Loucy (cell line): ENCODE results near the gene TASP1.

Source experiments
- H2AFZ ChIP-seq: fragments of 200-600 bp; sonication (generic); 2 replicates; pipeline ENCODE4 v1.6.0; 2016; ENCODE audit warnings: antibody characterized with exemption, mild to moderate bottlenecking, low read length, moderate library complexity
- H3F3A ChIP-seq: fragments of 200-600 bp; 2 replicates; pipeline ENCODE4 v1.6.0; 2016; ENCODE audit warnings: antibody characterized with exemption, low read depth, mild to moderate bottlenecking
- H3K27me3 ChIP-seq: fragments of 200-600 bp; sonication (generic); 2 replicates; pipeline ENCODE4 v1.6.1; 2014; ENCODE audit warnings: low read length, mild to moderate bottlenecking; ENCODE audit not compliant: insufficient read depth, poor library complexity, severe bottlenecking
- H3K36me3 ChIP-seq: fragments of 200-600 bp; sonication (generic); 2 replicates; pipeline ENCODE4 v1.6.1; 2016; ENCODE audit warnings: low read length; ENCODE audit not compliant: insufficient read depth
- H3K4me1 ChIP-seq: fragments of 200-600 bp; sonication (generic); 2 replicates; pipeline ENCODE4 v1.5.1; 2014; ENCODE audit warnings: low read length, mild to moderate bottlenecking; ENCODE audit not compliant: insufficient read depth, poor library complexity, severe bottlenecking
- H3K4me2 ChIP-seq: fragments of 200-600 bp; sonication (generic); 2 replicates; pipeline ENCODE4 v1.6.0; 2014; ENCODE audit warnings: antibody characterized with exemption, low read length, low read depth, mild to moderate bottlenecking; ENCODE audit not compliant: poor library complexity, severe bottlenecking
- H3K4me3 ChIP-seq: fragments of 200-600 bp; sonication (generic); 2 replicates; pipeline ENCODE4 v1.5.1; 2014; ENCODE audit warnings: low read length, mild to moderate bottlenecking, mixed read lengths; ENCODE audit not compliant: poor library complexity, severe bottlenecking
- H3K79me2 ChIP-seq: fragments of 200-600 bp; sonication (generic); 2 replicates; pipeline ENCODE4 v1.6.1; 2014; ENCODE audit warnings: low read length; ENCODE audit not compliant: insufficient read depth
- H3K9ac ChIP-seq: fragments of 200-600 bp; sonication (generic); 2 replicates; pipeline ENCODE4 v1.6.0; 2014; ENCODE audit warnings: mild to moderate bottlenecking, low read depth, low read length, moderate library complexity; ENCODE audit not compliant: poor library complexity, severe bottlenecking
- H3K9me2 ChIP-seq: fragments of 200-600 bp; sonication (generic); replicated peaks from 2 replicates; pipeline ENCODE4 v1.6.1; 2016; ENCODE audit warnings: low read depth, low read length, mixed read lengths
- H3K9me3 ChIP-seq: fragments of 200-600 bp; sonication (generic); 2 replicates; pipeline ENCODE4 v1.6.1; 2014; ENCODE audit warnings: mild to moderate bottlenecking, antibody characterized with exemption, low read length, low read depth; ENCODE audit not compliant: insufficient read depth
- H4K20me1 ChIP-seq: fragments of 200-600 bp; sonication (generic); 2 replicates; pipeline ENCODE4 v1.6.0; 2014; ENCODE audit warnings: antibody characterized with exemption, low read length, mild to moderate bottlenecking; ENCODE audit not compliant: insufficient read depth, poor library complexity, severe bottlenecking
- EZH2phosphoT487 ChIP-seq: fragments of 200-600 bp; IDR thresholded peaks from 2 replicates; pipeline ENCODE4 v1.6.1; 2018; ENCODE audit warnings: antibody characterized with exemption, mild to moderate bottlenecking, moderate library complexity, borderline replicate concordance
- TF ChIP-seq, protein P1 (sequence below): fragments of 200-600 bp; sonication (generic); conservative IDR thresholded peaks from 2 replicates; pipeline ENCODE4 v1.5.1; 2014; ENCODE audit warnings: mild to moderate bottlenecking, antibody characterized with exemption, low read length

The TASP1 gene

DNA sequence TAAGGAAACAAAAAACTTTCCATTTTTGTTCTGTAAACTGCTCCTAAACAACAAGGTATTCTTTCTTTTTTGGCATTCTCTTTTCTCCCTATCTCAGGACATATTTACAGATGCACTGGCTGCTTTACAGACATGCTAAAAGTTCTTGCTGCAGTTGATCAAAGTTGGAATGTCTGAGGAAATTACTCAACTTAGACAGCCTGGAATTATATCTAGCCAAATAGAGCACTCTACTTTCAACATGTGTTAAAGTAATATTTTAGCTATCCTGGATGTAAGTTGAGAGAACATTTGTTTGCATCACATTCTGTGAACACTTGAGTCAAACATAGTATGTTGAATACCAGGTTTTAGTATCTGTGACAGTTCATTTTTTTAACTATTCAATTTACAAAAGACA is 24.8 kb downstream of the TASP1 start:
- TF ChIP-seq, protein P1, sequence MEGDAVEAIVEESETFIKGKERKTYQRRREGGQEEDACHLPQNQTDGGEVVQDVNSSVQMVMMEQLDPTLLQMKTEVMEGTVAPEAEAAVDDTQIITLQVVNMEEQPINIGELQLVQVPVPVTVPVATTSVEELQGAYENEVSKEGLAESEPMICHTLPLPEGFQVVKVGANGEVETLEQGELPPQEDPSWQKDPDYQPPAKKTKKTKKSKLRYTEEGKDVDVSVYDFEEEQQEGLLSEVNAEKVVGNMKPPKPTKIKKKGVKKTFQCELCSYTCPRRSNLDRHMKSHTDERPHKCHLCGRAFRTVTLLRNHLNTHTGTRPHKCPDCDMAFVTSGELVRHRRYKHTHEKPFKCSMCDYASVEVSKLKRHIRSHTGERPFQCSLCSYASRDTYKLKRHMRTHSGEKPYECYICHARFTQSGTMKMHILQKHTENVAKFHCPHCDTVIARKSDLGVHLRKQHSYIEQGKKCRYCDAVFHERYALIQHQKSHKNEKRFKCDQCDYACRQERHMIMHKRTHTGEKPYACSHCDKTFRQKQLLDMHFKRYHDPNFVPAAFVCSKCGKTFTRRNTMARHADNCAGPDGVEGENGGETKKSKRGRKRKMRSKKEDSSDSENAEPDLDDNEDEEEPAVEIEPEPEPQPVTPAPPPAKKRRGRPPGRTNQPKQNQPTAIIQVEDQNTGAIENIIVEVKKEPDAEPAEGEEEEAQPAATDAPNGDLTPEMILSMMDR = no peak
- no peak for TF ChIP-seq EZH2phosphoT487
- Histone ChIP-seq H3K9ac (no peak overlapping the region), H3K27me3 (no peaks in the 10 kb centered on the region), H3F3A (no peaks in the 10 kb centered on the region), H3K4me1 (no peaks in the 10 kb centered on the region), H3K9me2 (no peaks in the 10 kb centered on the region), H3K79me2 (no peaks in the 10 kb centered on the region), H3K4me2 (no peak overlapping the region), H3K36me3 (0 out of 2 replicates have a peak, but pooled peaks cover 2% of the 10 kb centered on the region), H3K9me3 (no peaks in the 10 kb centered on the region), H4K20me1 (no peaks in the 10 kb centered on the region), H3K4me3 (no peak overlapping the region), H2AFZ (no peak overlapping the region)

DNA sequence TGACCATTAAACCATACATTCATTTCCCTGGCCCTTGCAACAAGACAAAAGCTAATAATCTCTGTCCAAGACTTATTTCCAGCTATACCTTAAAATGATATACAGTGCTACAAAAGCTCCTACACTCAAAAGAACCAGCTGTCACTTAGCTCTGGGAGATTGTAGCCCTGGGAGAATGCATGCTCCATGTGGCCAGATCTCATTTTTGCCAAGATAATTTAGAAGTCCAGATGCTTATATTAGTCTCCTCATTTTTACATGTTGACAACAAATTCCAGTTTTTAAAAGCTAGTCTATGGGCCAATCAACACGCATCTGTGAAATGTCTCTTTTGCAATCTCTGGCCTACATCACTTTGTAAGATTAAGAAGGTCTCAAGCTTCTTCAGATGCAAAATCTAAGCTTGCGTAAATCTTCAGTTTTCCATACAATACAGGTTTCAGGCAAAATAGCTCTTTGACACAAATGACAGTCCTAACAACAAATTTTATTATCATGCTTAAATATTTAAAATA is 27.1 kb downstream of the TASP1 start:
- Histone ChIP-seq H2AFZ (no peak overlapping the region), H3K9me2 (no peaks in the 10 kb centered on the region), H3K4me2 (no peak overlapping the region), H3K4me3 (no peak overlapping the region), H3F3A (no peaks in the 10 kb centered on the region), H3K79me2 (no peaks in the 10 kb centered on the region), H4K20me1 (no peaks in the 10 kb centered on the region), H3K4me1 (no peaks in the 10 kb centered on the region), H3K9me3 (no peaks in the 10 kb centered on the region), H3K9ac (no peak overlapping the region), H3K27me3 (no peaks in the 10 kb centered on the region), H3K36me3 (0 out of 2 replicates have a peak, but pooled peaks cover 2% of the 10 kb centered on the region)
- no peak for TF ChIP-seq EZH2phosphoT487
- TF ChIP-seq, protein P1 = no peak

DNA sequence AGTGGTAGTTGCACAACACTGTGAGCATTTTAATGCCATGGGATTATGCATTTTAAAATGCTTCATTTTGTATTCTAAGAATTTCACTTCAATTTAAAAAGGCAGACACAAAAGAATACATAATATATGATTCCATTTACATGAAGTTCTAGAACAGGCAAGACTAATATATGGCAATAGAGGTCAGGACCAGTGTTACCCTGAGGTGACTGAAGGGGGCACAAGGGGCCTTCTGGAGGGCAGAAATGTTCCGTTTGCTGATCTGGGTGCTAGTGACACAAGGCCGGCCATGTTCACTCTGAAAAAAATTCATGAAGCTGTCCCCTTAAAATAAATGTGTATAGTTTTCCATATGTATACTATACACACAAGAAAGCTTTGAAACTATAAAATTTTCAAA is 28.5 kb downstream of the TASP1 start:
- H3K9me3 ChIP-seq = no peaks in the 10 kb centered on the region
- H3K9me2 ChIP-seq = no peaks in the 10 kb centered on the region
- H3K4me3 ChIP-seq = no peak overlapping the region
- no peaks in the 10 kb centered on the region for H3K4me1 ChIP-seq
- no peaks in the 10 kb centered on the region for H4K20me1 ChIP-seq
- no peak overlapping the region for H3K9ac ChIP-seq
- no peak overlapping the region for H2AFZ ChIP-seq
- H3K4me2 ChIP-seq = no peak overlapping the region
- 0 out of 2 replicates have a peak, but pooled peaks cover 2% of the 10 kb centered on the region for H3K36me3 ChIP-seq
- H3F3A ChIP-seq = no peaks in the 10 kb centered on the region
- H3K79me2 ChIP-seq = no peaks in the 10 kb centered on the region
- no peaks in the 10 kb centered on the region for H3K27me3 ChIP-seq
- no peak for TF ChIP-seq EZH2phosphoT487
- TF ChIP-seq, protein P1 = peak; percentile 58
